ENCODE results near the gene OPN4.

OPN4 gene

GRCh38 chr10:86707505-86707904, 53.2 kb downstream of the OPN4 start:
- no peaks in the 10 kb centered on the region for H3K9me3 ChIP-seq (replicated peaks; ENCODE audit: insufficient read depth, low read length)
- peaks cover 4% of the 10 kb centered on the region; the same call in 1 of the 2 replicates for H3F3A ChIP-seq (ENCODE audit: insufficient read depth, low read length)
- H3K4me3 ChIP-seq (ENCODE audit: low read length) = no peak overlapping the region
- no peak overlapping the region for H3K4me2 ChIP-seq (ENCODE audit: low read depth, low read length)
- H3K4me1 ChIP-seq (ENCODE audit: low read length) = peaks cover 3% of the 10 kb centered on the region; the same call in 1 of the 2 replicates
- H3K27ac ChIP-seq (ENCODE audit: low read length) = no peak overlapping the region
- no peaks in the 10 kb centered on the region for H3K27me3 ChIP-seq (replicated peaks; ENCODE audit: insufficient read depth, low read length)
- TF ChIP-seq EZH2phosphoT487 (IDR thresholded peaks at IDR 0.05; ENCODE audit: low read length) = no peak
- TF ChIP-seq CTCF (IDR thresholded peaks at IDR 0.05; ENCODE audit: low read length) = no peak
- TF ChIP-seq EZH2 (optimal IDR thresholded peaks at IDR 0.05; ENCODE audit: low read depth, low read length) = no peak
- no peak for DNase-seq
- no peaks in the 10 kb centered on the region for H4K20me1 ChIP-seq (ENCODE audit: insufficient read depth, low read length)
- no peak overlapping the region for H3K9ac ChIP-seq (ENCODE audit: low read length)
- no peaks in the 10 kb centered on the region for H3K9me2 ChIP-seq (replicated peaks; ENCODE audit: insufficient read depth, low read length)
- H3K36me3 ChIP-seq (replicated peaks; ENCODE audit: insufficient read depth, low read length) = no peaks in the 10 kb centered on the region
- no peak overlapping the region for H2AFZ ChIP-seq (ENCODE audit: low read length)
- no peaks in the 10 kb centered on the region for H3K79me2 ChIP-seq (ENCODE audit: low read length)

DNA sequence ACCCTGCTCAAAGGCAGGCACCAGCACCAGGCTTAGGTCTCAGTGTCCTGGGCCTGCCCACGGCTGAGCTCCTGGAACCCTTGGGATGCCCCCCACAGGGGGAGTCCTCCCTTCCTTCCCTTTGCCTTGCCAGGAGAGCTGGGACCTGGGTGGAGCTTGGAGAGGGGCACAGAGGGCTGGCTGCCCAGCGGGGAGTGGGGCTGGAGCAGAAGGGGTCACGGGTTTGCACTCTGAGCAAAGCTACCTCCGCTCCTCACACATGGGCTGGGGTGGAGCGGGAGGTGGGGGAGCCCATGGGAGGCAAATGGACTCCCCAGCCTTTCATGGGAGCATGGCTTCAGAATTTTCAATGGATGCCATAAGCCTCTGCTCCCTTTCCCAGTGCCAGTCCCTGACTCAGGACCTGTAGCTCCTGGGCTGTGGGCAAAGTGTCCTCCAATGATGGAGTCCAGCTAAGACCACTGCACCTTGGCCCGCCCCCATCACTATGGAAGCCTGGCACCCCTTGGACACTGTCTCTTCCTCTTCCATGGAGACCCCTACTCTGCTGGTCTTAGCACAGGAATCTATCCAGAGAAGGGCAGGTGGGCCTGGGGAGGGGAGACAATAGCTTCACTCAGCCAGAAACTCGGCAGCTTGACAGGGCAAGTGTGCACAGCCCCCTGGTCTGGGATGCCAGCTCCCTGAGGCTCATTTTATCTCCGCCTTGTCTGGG, 53.9 kb downstream of the OPN4 start:
- Histone ChIP-seq H3K4me3 (ENCODE audit: low read length) (no peak overlapping the region), H3K4me1 (ENCODE audit: low read length) (peaks cover 3% of the 10 kb centered on the region; the same call in 1 of the 2 replicates), H4K20me1 (ENCODE audit: insufficient read depth, low read length) (no peaks in the 10 kb centered on the region), H2AFZ (ENCODE audit: low read length) (no peak overlapping the region), H3F3A (ENCODE audit: insufficient read depth, low read length) (peaks cover 4% of the 10 kb centered on the region; the same call in 1 of the 2 replicates), H3K36me3 (replicated peaks; ENCODE audit: insufficient read depth, low read length) (no peaks in the 10 kb centered on the region), H3K27ac (ENCODE audit: low read length) (no peak overlapping the region), H3K4me2 (ENCODE audit: low read depth, low read length) (no peak overlapping the region), H3K9me2 (replicated peaks; ENCODE audit: insufficient read depth, low read length) (no peaks in the 10 kb centered on the region), H3K79me2 (ENCODE audit: low read length) (no peaks in the 10 kb centered on the region), H3K9me3 (replicated peaks; ENCODE audit: insufficient read depth, low read length) (no peaks in the 10 kb centered on the region), H3K9ac (ENCODE audit: low read length) (no peak overlapping the region), H3K27me3 (replicated peaks; ENCODE audit: insufficient read depth, low read length) (no peaks in the 10 kb centered on the region)
- DNase-seq = no peak
- TF ChIP-seq CTCF (IDR thresholded peaks at IDR 0.05; ENCODE audit: low read length) (no peak), EZH2phosphoT487 (IDR thresholded peaks at IDR 0.05; ENCODE audit: low read length) (no peak), EZH2 (optimal IDR thresholded peaks at IDR 0.05; ENCODE audit: low read depth, low read length) (no peak)

GRCh38 chr10:86708783-86709380, 54.5 kb downstream of the OPN4 start:
- Histone ChIP-seq H3K79me2 (ENCODE audit: low read length) (no peaks in the 10 kb centered on the region), H3K36me3 (replicated peaks; ENCODE audit: insufficient read depth, low read length) (no peaks in the 10 kb centered on the region), H3K9me3 (replicated peaks; ENCODE audit: insufficient read depth, low read length) (no peaks in the 10 kb centered on the region), H2AFZ (ENCODE audit: low read length) (no peak overlapping the region), H4K20me1 (ENCODE audit: insufficient read depth, low read length) (no peaks in the 10 kb centered on the region), H3K9me2 (replicated peaks; ENCODE audit: insufficient read depth, low read length) (no peaks in the 10 kb centered on the region), H3K27ac (ENCODE audit: low read length) (no peak overlapping the region), H3K4me2 (ENCODE audit: low read depth, low read length) (no peak overlapping the region), H3K27me3 (replicated peaks; ENCODE audit: insufficient read depth, low read length) (no peaks in the 10 kb centered on the region), H3K4me1 (ENCODE audit: low read length) (peaks cover 3% of the 10 kb centered on the region; the same call in 1 of the 2 replicates), H3K4me3 (ENCODE audit: low read length) (no peak overlapping the region), H3K9ac (ENCODE audit: low read length) (no peak overlapping the region), H3F3A (ENCODE audit: insufficient read depth, low read length) (peaks cover 4% of the 10 kb centered on the region; the same call in 1 of the 2 replicates)
- TF ChIP-seq EZH2 (optimal IDR thresholded peaks at IDR 0.05; ENCODE audit: low read depth, low read length) = no peak
- DNase-seq = no peak

All from MM.1S (cell line).